HEK293 (cell line): ENCODE measurements around the gene LRIT3.
A peak's percentile ranks its signal among the peaks of the same experiment; 100 is the strongest.

Experiments
- FEZF1 ChIP-seq: fragments of 450-650 bp; formaldehyde crosslinking; IDR thresholded peaks from 2 replicates; pipeline ENCODE4 v1.5.1; 2016; ENCODE audit warnings: missing biosample characterization, missing genetic modification characterization
- GLIS1 ChIP-seq: fragments of 450-650 bp; formaldehyde crosslinking; IDR thresholded peaks from 2 replicates; pipeline ENCODE4 v1.5.1; 2016; ENCODE audit warnings: missing biosample characterization, missing genetic modification characterization
- KLF9 ChIP-seq: fragments of 450-650 bp; formaldehyde crosslinking; IDR thresholded peaks from 2 replicates; pipeline ENCODE4 v1.5.1; 2016; ENCODE audit warnings: missing biosample characterization, missing genetic modification characterization, low read depth
- MYNN ChIP-seq: fragments of 450-650 bp; formaldehyde crosslinking; IDR thresholded peaks from 2 replicates; pipeline ENCODE4 v1.5.1; 2016; ENCODE audit warnings: missing biosample characterization, missing genetic modification characterization, borderline replicate concordance
- OSR2 ChIP-seq: fragments of 450-650 bp; formaldehyde crosslinking; IDR thresholded peaks from 2 replicates; pipeline ENCODE4 v1.5.1; 2016; ENCODE audit warnings: missing biosample characterization, missing genetic modification characterization
- PRDM1 ChIP-seq: fragments of 450-650 bp; formaldehyde crosslinking; IDR thresholded peaks from 2 replicates; pipeline ENCODE4; 2016; ENCODE audit warnings: missing biosample characterization, missing genetic modification characterization
- SP3 ChIP-seq: fragments of 450-650 bp; formaldehyde crosslinking; IDR thresholded peaks from 2 replicates; pipeline ENCODE4 v1.5.1; 2016; ENCODE audit warnings: missing biosample characterization, missing genetic modification characterization
- ZNF133 ChIP-seq: fragments of 450-650 bp; formaldehyde crosslinking; IDR thresholded peaks from 2 replicates; pipeline ENCODE4 v1.5.1; 2016; ENCODE audit warnings: missing biosample characterization, missing genetic modification characterization
- ZNF146 ChIP-seq: fragments of 450-650 bp; formaldehyde crosslinking; IDR thresholded peaks from 2 replicates; pipeline ENCODE4 v1.5.1; 2016; ENCODE audit warnings: missing biosample characterization, missing genetic modification characterization
- ZNF16 ChIP-seq: fragments of 450-650 bp; formaldehyde crosslinking; IDR thresholded peaks from 2 replicates; pipeline ENCODE4 v1.5.1; 2016; ENCODE audit warnings: low read depth, missing biosample characterization, missing genetic modification characterization
- ZNF223 ChIP-seq: fragments of 450-650 bp; formaldehyde crosslinking; IDR thresholded peaks from 2 replicates; pipeline ENCODE4 v1.5.1; 2016; ENCODE audit warnings: missing biosample characterization, missing genetic modification characterization
- ZNF23 ChIP-seq: fragments of 450-650 bp; formaldehyde crosslinking; IDR thresholded peaks from 2 replicates; pipeline ENCODE4 v1.5.1; 2016; ENCODE audit warnings: missing biosample characterization, missing genetic modification characterization, borderline replicate concordance
- ZNF335 ChIP-seq: fragments of 450-650 bp; formaldehyde crosslinking; conservative IDR thresholded peaks from 2 replicates; pipeline ENCODE4 v1.5.1; 2016; ENCODE audit warnings: missing biosample characterization, missing genetic modification characterization
- ZNF354C ChIP-seq: fragments of 450-650 bp; formaldehyde crosslinking; IDR thresholded peaks from 2 replicates; pipeline ENCODE4 v1.5.1; 2016; ENCODE audit warnings: missing biosample characterization, missing genetic modification characterization, low read depth, borderline replicate concordance
- ZNF391 ChIP-seq: fragments of 450-650 bp; formaldehyde crosslinking; IDR thresholded peaks from 2 replicates; pipeline ENCODE4 v1.5.1; 2016; ENCODE audit warnings: low read depth, missing biosample characterization, missing genetic modification characterization, borderline replicate concordance
- ZNF433 ChIP-seq: fragments of 450-650 bp; formaldehyde crosslinking; IDR thresholded peaks from 2 replicates; pipeline ENCODE4 v1.5.1; 2016; ENCODE audit warnings: missing biosample characterization, missing genetic modification characterization, low read depth
- ZNF544 ChIP-seq: fragments of 450-650 bp; formaldehyde crosslinking; IDR thresholded peaks from 2 replicates; pipeline ENCODE4 v1.5.0; 2017; ENCODE audit warnings: missing biosample characterization, missing genetic modification characterization
- ZNF654 ChIP-seq: fragments of 450-650 bp; formaldehyde crosslinking; IDR thresholded peaks from 2 replicates; pipeline ENCODE4 v1.5.1; 2016; ENCODE audit warnings: low read depth, missing biosample characterization, missing genetic modification characterization
- ZNF660 ChIP-seq: fragments of 450-650 bp; IDR thresholded peaks from 2 replicates; pipeline ENCODE4 v1.5.1; 2018; ENCODE audit warnings: missing biosample characterization, mild to moderate bottlenecking, missing genetic modification characterization
- ZNF785 ChIP-seq: fragments of 450-650 bp; formaldehyde crosslinking; IDR thresholded peaks from 2 replicates; pipeline ENCODE4 v1.5.1; 2016; ENCODE audit warnings: missing biosample characterization, missing genetic modification characterization
- ZNF791 ChIP-seq: fragments of 450-650 bp; formaldehyde crosslinking; IDR thresholded peaks from 2 replicates; pipeline ENCODE4 v1.5.1; 2016; ENCODE audit warnings: missing biosample characterization, missing genetic modification characterization
- TF ChIP-seq, protein P1 (sequence below): fragments of 450-650 bp; formaldehyde crosslinking; IDR thresholded peaks from 2 replicates; pipeline ENCODE4 v1.5.1; 2017; ENCODE audit warnings: missing biosample characterization, missing genetic modification characterization
- TF ChIP-seq, protein P2 (sequence below): fragments of 450-650 bp; formaldehyde crosslinking; IDR thresholded peaks from 2 replicates; pipeline ENCODE4 v1.5.1; 2016; ENCODE audit warnings: missing biosample characterization, missing genetic modification characterization
- TF ChIP-seq, protein P3 (sequence below): fragments of 450-650 bp; formaldehyde crosslinking; IDR thresholded peaks from 2 replicates; pipeline ENCODE4 v1.5.1; 2016; ENCODE audit warnings: missing biosample characterization, missing genetic modification characterization
- TF ChIP-seq, protein P4 (sequence below): fragments of 450-650 bp; formaldehyde crosslinking; IDR thresholded peaks from 2 replicates; pipeline ENCODE4 v1.5.1; 2016; ENCODE audit warnings: missing biosample characterization, missing genetic modification characterization
- TF ChIP-seq, protein P5 (sequence below): fragments of 450-650 bp; IDR thresholded peaks from 2 replicates; pipeline ENCODE4 v1.5.1; 2018; ENCODE audit warnings: missing biosample characterization, mild to moderate bottlenecking, missing genetic modification characterization
- TF ChIP-seq, protein P6 (sequence below): fragments of 450-650 bp; formaldehyde crosslinking; IDR thresholded peaks from 2 replicates; pipeline ENCODE4 v1.5.0; 2017; ENCODE audit warnings: missing biosample characterization, missing genetic modification characterization, borderline replicate concordance

The LRIT3 gene

DNA sequence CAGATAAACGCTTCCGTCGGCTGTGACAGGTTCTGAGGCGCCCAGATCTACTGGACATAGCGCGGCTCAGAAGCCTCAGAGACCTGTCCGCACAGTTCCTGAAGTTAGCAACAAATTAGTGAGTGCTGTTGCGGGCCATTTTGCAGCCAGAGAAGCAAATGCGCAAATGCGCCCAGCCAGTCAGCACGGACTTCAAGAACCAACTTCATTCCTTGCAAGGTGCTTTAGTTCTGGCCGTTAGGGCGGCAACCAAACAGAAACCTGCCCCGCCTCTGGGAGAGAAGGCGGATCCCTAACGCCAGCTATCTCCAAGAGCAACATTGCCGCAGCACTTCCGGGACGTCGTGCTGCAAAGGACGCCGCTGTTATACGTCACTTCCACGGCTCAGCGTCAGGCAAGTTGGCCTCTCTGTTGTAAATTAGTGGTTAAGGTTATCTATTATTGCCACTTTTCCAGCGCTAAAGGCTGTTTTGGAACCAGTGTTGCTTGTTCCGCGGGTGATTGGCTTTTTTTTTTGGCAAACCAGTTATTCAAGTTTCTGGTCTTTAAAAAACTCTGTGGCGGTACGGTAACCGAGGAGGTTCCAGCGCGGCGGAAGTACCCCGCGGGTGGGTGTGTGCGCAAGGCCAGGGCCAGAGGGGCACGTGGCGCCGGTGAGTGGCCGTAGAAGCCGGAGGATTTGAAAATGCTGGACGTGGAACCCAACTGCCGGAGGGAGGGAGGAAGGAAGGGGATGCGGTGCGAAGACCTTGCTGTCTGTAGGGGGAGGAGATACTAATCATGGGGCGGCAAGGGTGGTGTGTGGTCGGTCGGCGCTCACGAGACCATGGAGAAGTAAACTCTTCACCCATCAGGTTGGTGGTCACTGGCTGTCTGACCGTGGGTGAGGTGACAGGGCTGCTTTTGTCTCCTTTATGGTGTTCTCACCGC is 32.5 kb upstream of the LRIT3 start, which contains the start of gene GAR1 (continued):
- TF ChIP-seq, protein P1, sequence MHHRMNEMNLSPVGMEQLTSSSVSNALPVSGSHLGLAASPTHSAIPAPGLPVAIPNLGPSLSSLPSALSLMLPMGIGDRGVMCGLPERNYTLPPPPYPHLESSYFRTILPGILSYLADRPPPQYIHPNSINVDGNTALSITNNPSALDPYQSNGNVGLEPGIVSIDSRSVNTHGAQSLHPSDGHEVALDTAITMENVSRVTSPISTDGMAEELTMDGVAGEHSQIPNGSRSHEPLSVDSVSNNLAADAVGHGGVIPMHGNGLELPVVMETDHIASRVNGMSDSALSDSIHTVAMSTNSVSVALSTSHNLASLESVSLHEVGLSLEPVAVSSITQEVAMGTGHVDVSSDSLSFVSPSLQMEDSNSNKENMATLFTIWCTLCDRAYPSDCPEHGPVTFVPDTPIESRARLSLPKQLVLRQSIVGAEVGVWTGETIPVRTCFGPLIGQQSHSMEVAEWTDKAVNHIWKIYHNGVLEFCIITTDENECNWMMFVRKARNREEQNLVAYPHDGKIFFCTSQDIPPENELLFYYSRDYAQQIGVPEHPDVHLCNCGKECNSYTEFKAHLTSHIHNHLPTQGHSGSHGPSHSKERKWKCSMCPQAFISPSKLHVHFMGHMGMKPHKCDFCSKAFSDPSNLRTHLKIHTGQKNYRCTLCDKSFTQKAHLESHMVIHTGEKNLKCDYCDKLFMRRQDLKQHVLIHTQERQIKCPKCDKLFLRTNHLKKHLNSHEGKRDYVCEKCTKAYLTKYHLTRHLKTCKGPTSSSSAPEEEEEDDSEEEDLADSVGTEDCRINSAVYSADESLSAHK = no peak
- no peak for TF ChIP-seq ZNF544 (tag by site-specific recombination)
- TF ChIP-seq PRDM1 (tag by site-specific recombination) = no peak
- TF ChIP-seq ZNF223 (tag by site-specific recombination) = no peak
- no peak for TF ChIP-seq ZNF433
- no peak for TF ChIP-seq ZNF791 (tag by site-specific recombination)
- no peak for TF ChIP-seq MYNN (tag by site-specific recombination)
- TF ChIP-seq ZNF354C (tag by site-specific recombination) = no peak
- TF ChIP-seq, protein P2, sequence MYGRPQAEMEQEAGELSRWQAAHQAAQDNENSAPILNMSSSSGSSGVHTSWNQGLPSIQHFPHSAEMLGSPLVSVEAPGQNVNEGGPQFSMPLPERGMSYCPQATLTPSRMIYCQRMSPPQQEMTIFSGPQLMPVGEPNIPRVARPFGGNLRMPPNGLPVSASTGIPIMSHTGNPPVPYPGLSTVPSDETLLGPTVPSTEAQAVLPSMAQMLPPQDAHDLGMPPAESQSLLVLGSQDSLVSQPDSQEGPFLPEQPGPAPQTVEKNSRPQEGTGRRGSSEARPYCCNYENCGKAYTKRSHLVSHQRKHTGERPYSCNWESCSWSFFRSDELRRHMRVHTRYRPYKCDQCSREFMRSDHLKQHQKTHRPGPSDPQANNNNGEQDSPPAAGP (tag by site-specific recombination) = no peak
- no peak for TF ChIP-seq ZNF785 (tag by site-specific recombination)
- TF ChIP-seq, protein P3, sequence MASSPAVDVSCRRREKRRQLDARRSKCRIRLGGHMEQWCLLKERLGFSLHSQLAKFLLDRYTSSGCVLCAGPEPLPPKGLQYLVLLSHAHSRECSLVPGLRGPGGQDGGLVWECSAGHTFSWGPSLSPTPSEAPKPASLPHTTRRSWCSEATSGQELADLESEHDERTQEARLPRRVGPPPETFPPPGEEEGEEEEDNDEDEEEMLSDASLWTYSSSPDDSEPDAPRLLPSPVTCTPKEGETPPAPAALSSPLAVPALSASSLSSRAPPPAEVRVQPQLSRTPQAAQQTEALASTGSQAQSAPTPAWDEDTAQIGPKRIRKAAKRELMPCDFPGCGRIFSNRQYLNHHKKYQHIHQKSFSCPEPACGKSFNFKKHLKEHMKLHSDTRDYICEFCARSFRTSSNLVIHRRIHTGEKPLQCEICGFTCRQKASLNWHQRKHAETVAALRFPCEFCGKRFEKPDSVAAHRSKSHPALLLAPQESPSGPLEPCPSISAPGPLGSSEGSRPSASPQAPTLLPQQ (tag by site-specific recombination) = no peak
- TF ChIP-seq, protein P4, sequence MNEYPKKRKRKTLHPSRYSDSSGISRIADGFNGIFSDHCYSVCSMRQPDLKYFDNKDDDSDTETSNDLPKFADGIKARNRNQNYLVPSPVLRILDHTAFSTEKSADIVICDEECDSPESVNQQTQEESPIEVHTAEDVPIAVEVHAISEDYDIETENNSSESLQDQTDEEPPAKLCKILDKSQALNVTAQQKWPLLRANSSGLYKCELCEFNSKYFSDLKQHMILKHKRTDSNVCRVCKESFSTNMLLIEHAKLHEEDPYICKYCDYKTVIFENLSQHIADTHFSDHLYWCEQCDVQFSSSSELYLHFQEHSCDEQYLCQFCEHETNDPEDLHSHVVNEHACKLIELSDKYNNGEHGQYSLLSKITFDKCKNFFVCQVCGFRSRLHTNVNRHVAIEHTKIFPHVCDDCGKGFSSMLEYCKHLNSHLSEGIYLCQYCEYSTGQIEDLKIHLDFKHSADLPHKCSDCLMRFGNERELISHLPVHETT (tag by site-specific recombination) = no peak
- TF ChIP-seq, protein P5, sequence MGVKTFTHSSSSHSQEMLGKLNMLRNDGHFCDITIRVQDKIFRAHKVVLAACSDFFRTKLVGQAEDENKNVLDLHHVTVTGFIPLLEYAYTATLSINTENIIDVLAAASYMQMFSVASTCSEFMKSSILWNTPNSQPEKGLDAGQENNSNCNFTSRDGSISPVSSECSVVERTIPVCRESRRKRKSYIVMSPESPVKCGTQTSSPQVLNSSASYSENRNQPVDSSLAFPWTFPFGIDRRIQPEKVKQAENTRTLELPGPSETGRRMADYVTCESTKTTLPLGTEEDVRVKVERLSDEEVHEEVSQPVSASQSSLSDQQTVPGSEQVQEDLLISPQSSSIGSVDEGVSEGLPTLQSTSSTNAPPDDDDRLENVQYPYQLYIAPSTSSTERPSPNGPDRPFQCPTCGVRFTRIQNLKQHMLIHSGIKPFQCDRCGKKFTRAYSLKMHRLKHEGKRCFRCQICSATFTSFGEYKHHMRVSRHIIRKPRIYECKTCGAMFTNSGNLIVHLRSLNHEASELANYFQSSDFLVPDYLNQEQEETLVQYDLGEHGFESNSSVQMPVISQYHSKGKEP (tag by site-specific recombination) = peak; percentile 14; the same call in 1 of the 2 replicates
- no peak for TF ChIP-seq GLIS1 (tag by site-specific recombination)
- TF ChIP-seq ZNF23 (tag by site-specific recombination) = no peak
- TF ChIP-seq ZNF391 (tag by site-specific recombination) = no peak
- TF ChIP-seq, protein P6, sequence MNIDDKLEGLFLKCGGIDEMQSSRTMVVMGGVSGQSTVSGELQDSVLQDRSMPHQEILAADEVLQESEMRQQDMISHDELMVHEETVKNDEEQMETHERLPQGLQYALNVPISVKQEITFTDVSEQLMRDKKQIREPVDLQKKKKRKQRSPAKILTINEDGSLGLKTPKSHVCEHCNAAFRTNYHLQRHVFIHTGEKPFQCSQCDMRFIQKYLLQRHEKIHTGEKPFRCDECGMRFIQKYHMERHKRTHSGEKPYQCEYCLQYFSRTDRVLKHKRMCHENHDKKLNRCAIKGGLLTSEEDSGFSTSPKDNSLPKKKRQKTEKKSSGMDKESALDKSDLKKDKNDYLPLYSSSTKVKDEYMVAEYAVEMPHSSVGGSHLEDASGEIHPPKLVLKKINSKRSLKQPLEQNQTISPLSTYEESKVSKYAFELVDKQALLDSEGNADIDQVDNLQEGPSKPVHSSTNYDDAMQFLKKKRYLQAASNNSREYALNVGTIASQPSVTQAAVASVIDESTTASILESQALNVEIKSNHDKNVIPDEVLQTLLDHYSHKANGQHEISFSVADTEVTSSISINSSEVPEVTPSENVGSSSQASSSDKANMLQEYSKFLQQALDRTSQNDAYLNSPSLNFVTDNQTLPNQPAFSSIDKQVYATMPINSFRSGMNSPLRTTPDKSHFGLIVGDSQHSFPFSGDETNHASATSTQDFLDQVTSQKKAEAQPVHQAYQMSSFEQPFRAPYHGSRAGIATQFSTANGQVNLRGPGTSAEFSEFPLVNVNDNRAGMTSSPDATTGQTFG = no peak
- TF ChIP-seq OSR2 (tag by site-specific recombination) = no peak
- TF ChIP-seq ZNF133 (tag by site-specific recombination) = no peak
- TF ChIP-seq KLF9 = peak; percentile 90
- TF ChIP-seq SP3 (tag by site-specific recombination) = peak; percentile 77
- no peak for TF ChIP-seq ZNF654 (tag by site-specific recombination)
- peak; percentile 79 for TF ChIP-seq ZNF335 (tag by site-specific recombination)
- peak; percentile 37; the same call in 1 of the 2 replicates for TF ChIP-seq ZNF660 (tag by site-specific recombination)
- no peak for TF ChIP-seq ZNF16 (tag by site-specific recombination)
- TF ChIP-seq FEZF1 = peak; percentile 79
- TF ChIP-seq ZNF146 (tag by site-specific recombination) = no peak
